Measurements from ENCODE around the gene SPOCD1.
A peak's percentile ranks its signal among the peaks of the same experiment; 100 is the strongest.

Gene SPOCD1

DNA sequence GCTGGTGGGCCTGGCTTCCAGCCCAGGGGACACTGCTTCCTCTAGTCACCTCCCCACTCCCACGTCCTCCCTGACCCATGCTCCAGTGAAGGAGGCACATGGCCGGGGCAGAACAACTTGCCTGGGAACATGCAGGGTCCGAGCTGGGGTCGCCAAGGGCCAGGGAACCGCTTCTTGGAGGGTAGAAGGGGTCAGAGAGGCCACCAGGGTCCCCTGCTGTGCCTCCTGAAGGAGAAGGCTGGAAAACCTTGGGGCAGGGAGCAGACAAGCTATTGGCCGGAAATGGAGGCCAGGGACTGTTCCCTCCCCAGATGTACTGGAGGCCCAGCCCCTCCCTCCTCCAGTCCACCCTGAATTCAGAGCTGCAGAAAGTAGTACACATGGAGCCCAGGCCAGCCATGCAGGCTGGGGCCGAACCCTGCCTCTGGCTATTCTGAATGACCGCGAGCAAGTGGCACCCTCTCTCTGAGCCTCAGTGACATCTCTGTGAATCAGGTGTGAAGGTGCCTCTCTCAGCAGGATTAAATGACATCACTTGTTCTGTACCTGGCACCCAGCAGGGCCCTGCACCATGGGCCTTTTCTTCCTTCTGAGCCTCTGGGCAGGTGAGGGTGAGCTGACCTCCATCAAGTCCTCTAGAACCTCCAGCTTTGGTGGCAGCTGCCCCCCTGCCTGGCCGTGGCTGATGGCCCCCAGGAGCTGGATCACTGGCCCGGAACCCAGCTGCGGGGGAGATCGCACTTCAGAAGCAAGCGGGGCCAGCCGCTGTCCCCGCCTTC lies 15.7 kb downstream of the SPOCD1 start:
- DNase-seq = no peak

DNA sequence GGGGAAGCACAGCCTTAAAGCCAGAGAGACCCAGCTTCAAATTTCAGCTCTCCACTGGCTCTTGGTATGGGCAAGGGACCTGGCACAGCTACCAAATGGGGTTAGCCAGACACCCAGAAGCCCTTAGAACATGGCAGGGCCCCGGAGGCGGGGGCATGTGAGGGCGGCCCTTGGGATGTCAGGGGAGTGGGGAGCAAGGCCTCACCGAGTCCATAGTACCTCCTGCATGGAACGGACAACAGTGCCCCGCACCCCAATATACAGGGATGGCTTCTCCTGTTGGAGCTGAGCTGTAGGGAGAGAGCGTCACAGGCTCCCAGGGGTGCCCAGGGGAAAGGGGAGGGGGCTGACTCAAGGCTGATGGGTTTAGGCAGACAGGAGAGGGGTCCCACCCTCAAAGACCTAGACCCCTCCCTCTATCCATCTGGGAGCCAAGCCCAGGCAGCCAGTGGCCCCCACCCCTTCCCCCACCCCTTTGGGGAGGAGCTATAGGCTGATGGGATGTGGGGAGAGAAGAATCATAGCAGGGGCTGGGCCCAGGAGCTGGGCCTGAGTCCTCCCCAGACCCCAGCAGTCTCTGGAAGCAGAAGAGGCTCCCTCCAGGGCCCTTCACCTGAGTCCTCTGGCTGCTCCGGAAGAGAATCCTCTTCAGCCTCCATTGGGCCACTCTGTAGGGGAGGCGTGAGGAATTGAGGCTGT lies 16.5 kb downstream of the SPOCD1 start:
- DNase-seq = no peak

DNA sequence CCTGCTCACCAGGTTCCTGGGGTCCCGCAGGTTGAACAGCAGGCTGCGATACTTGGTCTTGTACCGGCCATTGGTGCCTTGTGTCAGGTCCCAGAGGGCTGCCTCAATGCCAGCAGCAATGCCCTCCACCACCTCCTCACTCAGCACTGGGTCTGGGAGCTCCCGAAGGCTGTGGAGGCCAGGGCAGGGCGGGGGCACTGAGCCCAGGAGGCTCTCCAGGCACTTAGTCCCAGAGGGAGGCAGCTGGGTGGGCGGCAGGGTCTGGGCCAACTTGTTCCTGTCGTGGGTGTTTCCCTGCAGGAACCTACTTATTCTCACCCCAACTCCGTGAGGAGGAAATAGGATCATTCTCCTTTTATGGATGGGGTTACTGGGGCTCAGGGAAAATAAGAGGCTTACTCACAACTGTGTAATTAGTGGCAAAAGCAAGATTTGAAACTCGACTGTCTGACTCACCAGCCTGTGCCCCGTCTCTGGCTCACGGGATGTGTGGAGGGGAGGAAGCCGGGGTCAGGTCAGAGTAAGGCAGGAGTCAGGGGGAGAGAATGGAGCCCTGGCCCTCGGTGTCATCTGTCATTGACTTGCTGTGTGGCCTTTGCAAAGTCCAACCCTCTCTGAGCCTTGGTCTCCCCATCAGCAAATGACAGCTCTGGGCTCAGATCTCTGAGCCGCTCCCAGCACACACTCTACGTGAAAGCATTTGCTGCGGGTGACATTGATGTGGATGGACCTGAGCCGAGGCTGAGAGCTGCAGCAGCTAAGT lies 17.2 kb downstream of the SPOCD1 start:
- DNase-seq = no peak

DNA sequence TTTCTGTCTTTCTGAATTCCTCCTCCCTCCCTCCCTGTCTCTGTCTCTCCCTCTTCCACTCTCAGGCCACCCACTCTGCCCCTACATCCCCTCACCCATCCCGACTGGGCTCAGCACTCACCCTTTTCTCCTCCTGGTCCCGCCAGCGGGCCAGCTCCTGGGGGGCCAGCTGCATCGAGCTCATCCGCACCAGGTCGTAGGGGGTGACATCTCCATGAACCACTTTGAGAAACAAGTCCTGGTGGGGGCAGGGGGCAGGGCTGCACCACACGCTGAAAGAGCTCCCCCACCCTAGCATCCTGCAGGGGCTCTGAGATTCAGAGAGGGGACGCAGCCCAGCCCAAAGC lies 17.8 kb downstream of the SPOCD1 start:
- DNase-seq = no peak

DNA sequence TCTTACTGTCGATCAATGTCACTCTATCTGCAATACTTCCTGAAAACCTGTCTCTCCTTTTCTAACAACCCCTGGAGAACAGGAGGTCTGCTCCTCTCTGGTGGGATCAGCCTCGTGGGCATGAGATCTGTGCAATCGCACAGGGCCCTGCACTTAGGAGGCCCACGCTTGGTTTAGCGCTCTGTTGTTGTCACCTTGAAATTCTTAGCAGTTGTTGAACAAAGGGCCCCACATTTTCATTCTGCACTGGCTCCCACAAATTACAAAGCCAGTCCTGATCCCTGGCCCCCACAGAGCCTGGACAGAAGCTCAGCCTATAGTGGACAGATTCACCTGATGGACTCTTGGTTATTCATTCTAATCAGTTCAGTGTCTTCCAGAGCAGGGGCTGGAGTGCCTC lies 18.6 kb downstream of the SPOCD1 start:
- no peak for DNase-seq

DNA sequence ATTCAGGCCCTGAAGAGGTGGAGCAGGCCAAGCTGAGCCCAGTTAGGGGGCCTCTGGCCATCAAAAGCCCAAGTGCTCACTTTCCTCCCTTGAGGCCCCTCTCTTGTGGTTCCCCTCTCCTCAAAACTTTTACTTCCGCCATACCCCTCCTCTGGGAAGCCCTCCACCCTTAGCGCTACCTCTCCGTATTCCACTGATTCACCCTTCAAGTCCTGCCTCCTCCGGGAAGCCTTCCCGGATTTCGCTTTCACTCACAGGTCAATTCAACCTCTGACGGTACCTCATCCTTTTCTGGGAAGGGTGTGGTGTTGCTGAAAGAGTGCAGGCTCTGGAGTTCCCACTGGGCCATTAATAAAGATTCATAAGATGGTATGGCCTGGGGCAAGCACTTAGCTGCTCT lies 19.1 kb downstream of the SPOCD1 start:
- DNase-seq = no peak

DNA sequence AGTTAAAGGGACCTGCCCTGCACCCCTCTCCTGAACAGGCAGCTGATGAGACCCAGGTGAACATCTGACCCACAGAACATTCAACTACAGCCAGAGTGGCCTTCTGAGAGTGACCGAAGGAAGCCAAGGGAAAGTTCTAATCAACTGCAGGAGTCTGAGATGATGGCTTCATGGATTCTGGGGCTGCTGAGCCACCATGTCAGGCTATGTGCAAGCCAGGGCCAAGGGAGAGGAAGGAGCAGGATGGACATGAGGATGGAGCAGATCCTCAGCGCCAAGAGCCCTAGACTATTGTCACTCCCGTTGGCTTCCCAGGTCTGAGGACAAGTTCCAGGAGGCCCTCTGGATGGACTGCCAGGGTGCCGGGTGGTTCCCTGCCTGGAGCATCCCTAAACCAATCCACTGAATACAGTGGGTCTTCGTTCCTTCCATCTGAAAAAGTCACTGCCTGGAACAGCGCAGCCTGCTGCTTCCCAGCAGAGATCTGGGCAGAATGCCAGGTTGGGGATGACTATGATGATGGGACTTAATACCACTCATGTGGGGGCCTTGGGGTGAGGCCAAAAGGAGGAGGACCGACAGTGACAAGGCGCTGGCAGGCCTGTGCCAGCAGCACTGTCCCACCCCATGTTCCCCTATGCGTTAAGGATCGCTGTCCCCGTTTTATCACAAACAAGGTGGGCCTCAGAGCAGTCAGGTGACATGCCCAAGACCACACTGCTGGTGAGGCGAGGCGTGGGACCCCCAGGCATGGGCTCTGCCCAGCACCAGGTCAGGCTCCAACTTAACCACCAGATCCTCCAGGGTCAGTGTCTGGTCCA lies 19.8 kb downstream of the SPOCD1 start:
- DNase-seq = no peak

DNA sequence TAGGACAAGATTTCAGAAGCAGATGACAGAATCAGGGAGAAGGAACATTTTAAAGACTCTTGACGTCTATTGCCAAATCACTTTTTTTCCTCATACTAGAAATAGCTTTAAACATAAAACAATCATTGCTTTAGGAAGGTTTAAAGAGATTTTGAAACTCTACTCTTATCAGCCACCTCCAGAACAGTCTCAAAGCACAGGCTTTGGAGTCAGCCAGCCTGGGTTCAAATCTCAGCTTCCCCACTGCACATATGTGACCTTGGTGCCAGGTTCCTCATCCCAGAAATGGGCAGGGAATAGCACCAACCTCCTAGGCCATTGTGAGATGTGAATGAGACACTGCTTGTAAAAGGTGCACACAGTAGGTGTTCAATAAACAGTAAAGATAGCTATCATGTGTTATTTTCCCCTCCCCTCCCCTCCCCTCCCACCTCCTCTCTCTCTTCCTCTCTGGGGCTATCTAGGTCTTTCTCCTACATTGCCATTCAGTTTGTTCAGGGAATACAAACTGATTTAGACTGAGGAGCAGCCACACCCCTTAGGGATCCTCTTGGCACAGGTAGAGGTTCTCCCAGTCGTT lies 20.6 kb downstream of the SPOCD1 start:
- DNase-seq = no peak

DNA sequence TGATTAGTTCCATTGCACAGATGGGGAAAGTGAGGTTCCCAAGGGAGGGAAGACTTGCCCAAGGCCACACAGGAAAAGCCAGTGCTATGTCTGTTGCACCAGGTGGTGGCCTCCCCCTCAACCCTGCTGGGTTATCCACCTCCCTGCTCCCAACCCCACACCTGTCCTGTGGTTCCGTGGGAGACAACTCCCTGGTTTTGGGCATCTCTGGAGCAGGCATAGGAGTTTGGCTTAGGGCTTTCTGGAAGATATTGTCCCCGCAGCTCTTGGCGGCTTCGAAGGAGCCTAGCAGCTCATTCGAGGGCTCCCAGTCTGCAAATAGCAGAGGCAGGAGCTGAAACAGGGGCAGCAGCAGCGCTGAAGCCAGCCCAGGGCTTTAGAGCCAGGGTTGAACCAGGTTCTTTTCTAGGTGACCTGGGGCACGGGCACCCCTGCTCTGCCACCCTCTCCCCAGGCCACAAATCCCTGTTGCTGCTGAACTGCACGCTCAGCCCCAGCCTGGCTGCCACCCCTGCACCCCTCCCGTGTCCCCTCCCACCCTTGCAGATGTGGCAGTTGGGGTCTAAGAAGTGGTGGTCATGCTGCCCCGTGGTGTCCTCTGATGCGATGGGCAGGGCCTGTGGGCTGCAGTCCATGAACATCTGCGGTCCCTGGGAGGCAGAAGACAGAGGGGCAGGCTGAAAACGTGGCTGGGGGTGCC lies 22.1 kb downstream of the SPOCD1 start:
- no peak for DNase-seq

DNA sequence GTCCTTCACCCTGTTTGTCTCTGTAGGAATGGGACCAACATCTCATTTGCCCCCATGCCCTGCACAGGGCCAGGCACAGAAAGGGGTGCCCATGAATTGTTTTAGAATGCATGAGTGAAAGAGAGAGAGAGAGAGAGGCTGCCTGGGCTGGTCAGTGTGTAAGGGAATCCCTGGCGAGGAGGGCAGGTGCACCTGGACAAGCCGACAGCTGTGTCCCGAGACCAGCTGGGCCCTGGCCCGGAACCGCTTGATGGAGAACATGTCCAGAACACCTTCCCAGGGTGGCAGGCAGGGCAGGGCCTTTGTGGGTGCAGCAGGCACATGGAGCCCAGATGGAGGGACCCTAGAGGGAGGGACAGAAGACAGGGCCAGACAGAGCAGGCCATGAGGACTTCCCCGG lies 22.7 kb downstream of the SPOCD1 start:
- DNase-seq = no peak

DNA sequence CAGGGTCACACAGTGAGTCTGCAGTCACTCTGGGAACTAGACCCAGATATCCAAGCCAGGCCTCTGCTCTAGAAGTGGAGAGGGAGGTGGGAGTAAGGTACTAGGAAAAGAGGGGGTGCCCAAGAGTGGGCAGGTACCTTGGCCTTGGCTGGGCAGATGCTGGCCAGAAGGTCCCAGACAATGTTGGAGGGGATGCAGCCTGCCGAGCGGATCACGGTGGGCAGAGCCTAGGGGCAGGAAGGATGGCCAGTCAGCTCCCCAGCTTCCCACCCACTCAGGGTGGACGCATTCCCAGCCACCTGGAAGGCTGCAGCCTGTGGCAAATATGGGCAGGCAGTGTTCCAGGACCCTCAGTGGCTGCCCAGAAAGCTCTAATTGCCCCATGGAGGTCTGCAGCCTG lies 23.3 kb downstream of the SPOCD1 start:
- no peak for DNase-seq

DNA sequence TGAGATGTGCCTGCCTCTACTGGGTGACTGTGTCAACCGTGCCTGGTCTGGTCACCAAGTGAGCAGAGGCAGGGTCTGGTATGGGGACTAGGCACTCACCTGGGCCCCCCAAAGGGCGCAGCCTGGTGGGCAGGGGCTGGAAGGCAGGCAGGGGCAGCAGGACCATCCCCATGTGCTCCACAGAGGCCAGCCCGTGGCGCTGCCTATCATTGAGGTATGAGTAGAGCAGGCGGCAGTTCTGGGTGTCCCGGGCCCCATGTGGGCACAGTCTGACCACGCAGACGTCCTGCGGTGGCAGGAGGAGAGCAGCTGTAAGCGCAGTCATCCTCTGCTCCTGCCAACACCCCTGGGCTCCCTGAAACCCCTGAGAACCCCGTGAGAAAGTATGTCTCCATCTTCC lies 23.7 kb downstream of the SPOCD1 start:
- DNase-seq = no peak

DNA sequence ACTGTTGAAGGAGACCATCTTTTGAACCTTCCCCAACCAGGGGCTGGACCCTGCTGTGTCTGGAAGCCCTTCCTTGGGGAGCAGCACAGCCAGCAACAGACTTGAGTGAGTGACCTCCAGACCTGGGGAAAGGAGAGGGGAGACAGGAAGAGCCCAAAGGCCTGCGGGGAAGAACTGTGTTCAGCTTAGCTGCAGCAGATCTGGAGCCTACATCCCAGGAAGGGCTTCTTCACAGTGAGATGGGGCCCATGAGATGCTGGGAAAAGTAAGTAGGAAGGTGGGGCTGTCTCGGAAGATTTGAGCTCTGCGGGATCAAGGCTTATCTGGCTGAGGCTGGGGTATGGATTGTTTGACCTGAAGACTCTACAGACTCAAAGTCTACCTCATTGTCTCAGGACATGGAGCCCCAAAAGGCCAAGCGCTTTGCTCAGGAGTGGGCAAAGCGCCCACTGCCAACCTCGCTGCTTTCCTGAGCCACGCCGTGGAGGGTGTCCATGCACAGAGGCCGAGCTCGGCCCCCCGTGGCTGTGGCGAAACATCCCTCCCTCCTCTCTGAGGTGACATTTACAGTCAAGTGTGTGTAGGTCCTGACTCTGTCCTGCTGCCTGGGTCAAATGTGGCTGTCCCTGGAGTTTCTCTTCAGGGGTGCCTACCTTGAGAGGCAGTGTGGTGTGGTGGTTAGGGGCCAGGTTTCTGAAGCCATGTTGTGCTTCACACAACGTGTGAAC lies 24.5 kb downstream of the SPOCD1 start:
- no peak for DNase-seq

DNA sequence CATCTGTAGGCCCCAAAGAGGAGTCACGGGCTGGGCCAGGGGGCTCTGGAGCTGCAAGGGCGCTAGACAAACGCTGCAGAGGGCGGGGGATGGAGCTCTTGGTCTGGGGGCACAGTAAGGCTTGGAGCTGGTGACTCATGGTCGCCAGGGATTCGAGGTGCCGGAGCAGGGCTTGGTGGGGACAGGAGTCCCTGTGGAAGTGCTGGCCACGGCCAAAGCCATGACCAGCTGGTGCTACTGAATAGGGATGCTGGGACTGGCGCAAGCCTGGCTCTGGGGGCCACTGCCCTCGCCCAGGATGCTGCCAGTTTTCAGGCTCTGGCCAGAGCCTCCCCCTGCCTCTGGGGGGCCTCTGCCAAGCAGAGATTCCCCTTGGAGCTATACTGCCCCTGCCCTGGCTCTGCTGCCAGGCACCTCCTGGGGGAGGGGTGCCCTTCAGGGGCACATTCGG lies 25.2 kb downstream of the SPOCD1 start:
- no peak for DNase-seq

DNA sequence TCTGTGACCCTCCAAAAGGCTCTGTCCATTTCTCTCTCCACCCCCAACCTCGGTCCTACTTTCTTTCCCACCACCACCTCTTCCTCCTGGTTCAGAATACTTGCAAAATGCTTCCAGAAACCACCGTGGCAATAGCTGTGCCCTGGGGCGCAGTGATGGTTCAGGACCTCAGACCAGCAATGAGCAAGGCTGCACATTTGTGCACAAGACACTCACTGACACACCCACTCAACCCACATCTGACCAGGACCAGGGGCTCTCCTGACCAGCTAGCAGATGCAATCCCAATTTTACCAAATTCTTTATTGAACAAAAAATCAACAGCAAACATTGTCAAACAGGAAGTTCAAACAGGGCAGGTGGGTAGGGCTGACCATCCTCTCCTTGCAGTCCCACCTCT lies 25.7 kb downstream of the SPOCD1 start:
- no peak for DNase-seq

DNA sequence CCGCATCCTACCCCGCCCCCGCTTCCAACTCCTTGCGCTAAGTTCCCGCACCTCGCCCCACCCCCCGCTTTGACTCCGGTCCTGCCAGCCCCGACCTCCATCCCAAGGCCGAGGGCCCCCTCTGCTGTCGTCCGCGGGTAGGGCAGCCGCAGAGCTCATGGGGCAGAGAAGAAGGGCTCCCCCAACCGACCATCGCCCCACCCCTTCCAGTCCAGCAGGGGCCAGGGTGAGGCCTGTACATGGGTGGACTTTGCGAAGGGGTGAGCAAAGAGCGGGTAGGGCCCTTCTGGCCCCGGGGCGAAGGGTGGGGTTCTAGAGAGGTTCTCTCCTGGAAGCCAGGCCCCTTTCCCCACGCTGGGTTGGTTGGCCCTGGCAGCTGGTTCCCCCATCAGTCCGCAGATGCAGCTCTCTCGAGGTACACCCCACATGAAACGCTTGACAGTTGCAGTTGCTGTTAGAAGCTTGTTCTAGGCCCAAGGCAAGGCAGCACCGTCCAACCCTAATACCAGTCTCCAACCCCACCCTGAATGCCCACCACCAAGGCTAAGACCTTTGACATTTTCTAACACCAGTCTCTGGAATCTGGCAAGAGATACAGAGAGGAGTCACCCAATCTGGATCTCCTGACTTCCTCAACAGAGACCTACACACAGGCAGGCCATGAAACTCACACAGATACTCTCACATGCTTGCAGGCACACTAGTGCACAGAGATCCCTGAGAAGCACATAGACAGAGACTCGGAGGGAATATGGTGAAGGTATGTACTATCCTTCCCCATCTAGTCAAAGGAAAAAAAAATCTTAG lies 26.4 kb downstream of the SPOCD1 start:
- peak; percentile 97 for DNase-seq

DNA sequence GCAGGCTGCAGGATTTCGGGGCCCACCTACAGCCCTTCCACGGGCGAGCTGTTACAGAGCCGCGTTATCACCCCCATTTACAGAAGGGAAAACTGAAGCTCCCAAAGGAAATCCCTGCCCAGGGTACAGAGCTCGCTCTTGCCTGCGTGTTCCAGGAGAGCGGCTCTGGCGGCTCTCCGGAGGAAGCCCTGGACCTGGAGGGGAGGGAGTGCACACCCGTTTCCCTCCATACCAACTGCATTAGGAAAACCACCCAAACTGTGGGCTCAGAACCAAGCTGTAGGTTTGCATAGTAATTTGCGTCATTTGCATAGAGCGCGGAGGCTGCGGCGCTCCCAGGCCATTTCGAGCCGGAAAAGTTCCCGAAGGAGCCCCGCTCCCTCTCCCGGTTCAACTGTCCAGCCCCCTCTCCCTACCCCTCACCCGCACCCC lies 27.0 kb downstream of the SPOCD1 start:
- no peak for DNase-seq

DNA sequence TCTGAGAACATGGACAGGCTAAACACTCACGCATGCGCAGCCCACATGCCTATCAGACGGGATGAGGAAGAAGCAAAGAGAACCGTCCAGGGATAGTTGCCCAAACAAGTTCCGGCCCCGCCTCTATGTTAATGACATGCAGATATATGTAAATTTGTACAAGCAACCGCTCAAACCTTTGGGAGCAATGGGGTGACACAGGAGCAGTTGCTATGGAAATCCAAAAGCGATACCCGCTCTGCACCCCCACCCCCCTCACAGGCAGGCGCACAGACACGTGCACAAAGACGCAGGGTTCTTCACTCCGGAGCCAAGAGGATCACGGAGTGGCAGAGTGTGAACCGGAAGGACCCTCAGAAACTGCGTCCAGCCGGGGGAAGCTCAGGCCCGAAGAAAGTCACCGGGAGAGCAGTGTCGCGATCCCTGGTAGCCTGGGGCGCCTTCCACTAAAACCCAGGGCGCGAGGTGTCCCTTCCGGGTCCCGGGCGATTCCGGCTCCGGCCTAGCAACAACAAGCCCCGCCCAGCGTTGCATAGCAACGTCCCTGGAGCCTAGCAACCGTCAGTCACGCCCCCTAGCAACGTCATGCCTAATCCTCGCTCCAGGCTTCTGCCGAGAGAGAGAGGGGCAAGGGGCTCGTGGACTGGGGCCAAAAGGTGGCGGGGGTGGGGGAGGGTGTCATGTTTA lies 27.5 kb downstream of the SPOCD1 start:
- DNase-seq = peak; percentile 93

DNA sequence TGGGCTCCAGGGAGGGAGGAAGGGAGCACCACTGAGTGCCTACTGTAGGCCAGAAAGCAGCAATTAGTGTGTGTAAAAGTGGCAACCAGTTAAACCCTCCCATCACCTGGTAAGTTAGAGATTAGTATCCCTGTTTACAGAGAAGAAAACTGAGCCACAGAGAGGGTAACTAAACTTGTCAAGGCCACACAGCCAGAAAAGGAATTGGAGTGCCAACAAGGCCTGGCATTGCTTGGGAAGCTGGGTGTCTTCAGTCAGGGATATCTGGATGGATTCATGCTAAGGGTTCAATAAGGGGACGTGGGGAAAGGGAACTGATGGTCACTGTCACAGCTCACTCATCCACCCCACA lies 28.1 kb downstream of the SPOCD1 start:
- no peak for DNase-seq

DNA sequence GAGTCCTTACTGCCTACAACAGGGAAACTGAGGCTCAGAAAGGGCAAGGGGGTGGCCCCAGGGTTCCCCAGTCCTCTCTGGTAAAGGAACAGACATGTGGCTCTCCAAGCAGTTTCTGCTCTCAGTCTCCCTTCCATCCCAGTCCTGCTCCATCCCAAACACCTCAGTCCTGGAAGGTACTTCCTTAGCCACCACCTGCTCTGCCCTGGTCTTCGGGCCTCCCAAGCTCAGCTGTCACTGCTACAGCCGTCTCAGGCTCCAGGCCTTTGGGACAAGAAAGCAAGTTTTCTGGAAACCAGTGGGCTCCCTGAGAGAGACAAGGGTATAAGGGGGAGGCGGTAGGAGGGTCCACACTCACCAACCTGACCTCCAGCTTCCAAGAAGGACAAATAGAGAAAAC lies 28.6 kb downstream of the SPOCD1 start:
- no peak for DNase-seq

Data from CD4-positive, alpha-beta T cell treated with Interleukin-17A for 4 hours (primary cell).